COLO829 (cell line): ENCODE measurements around the gene RNASEH1.
"Not testable (repeated sequence)": the region's sequence is repeated elsewhere in the genome, so short reads cannot be mapped to it uniquely, and the experiment has no call there.

Experiments used
- DNase-seq: peaks from one replicate; pipeline ENCODE4 v3.0.0; 2012; ENCODE audit warnings: low spot score

RNASEH1 gene

DNA sequence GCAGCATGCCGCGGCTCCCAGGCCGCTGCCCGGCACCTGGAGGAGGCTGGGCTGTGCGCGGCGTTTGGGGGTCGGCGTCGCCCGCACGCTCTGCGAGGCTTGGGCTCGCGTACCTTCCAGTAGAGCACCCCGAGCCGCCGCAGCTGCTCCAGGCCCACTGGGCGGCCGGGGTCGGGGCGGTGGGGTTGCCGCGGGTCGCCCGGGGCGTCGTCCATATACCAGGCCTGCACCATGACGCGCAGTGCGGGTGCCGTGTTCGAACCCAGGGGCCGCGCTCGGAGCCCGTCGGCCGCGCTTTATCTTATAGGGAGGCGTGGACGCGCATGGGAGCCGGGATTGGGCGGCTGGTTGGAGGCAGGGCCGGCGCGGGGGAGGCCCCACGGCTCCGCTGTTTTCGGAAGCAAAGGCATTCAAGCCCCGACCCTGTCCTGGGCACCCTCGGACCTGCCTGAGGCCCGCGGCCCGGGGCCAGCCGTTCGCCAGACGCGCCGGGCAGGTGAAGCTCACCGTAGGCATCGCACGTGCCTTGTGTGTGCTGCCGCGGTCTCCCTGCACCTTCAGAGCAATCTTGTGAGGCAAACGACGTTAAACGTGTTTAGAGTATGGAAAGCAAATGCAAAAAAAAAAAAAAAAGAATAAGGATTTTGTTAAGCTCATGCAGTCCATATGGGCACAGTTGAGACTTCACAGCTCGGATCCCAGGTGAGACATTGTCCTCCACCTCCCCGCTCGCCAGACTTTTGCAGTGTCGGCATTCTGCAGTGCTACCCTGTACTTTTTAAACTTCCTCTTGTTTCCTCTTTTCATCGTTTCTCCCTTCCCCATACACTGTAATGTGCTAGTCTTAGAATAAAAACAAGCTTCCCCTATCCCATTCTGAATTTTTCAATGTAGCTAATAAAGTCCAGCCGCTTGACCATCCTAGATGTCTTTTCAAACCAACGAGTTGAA, 38.6 kb downstream of the RNASEH1 start, which contains the start of gene ADI1:
Gene ADI1, minus strand, starts transcription at position 277 of the 951 bp plus-strand sequence. Its CDS starts 44 bp downstream, at position 233.
- DNase-seq: peak; percentile 72

DNA sequence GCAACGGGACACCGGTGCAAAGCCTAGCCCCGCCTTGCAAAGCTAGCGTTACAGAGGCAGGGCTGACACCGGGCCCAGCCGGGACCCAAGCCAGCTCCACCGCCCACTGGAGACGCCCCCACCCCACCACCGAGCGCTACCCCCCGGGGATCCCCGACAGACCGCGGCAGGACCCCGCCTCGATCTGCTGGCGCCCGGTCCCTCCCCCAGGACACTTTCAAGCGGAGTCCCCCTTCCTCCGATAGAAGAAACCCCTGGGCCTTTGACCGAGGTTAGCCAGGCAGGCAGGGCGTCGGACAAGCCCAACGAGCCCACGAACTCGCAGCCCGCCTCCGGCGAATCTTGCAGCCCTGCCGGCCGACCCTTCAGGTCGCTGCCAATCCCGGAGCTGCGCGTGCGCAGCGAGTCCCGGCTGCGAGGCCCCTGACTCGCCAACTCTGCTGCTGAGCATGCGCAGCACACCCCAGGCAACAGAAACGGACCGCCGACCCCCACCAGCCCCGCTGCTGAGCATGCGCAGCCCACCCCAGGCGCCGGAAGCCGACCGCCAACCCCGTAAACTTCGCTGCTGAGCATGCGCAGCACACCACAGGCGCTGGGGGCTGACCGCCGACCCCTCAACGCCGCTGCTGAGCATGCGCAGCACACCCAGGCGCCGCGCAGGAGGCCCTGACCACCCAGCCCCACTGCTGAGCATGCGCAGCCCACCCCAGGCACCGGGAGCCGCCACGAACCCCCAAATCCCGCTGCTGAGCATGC, 39.5 kb downstream of the RNASEH1 start:
- peak; percentile 100 for DNase-seq

DNA sequence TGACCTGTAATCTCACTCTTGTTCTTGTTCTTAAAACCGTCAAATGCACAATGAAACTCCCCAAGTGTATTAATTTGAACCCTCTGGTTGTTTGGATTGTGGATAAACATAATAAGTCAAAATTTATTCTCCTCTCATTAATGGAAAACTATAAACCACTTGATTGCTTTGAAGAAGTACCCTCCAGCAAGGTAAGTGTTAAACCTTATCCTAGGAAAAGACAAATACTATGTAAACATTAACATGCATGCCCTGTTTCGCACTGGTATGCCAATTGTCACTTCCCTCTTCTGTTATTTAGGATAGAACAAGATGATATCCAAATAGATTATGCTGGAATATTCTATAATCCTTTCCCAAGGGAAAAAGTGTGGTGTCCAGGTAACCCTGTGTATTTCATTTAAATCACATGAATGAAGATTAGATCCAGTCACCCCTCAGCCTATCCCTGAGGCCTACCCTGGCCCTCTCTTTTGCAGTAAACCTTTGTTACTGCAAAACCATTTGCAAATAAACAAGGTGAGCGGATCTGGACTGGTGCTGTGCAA, 40.1 kb downstream of the RNASEH1 start:
- no peak for DNase-seq

DNA sequence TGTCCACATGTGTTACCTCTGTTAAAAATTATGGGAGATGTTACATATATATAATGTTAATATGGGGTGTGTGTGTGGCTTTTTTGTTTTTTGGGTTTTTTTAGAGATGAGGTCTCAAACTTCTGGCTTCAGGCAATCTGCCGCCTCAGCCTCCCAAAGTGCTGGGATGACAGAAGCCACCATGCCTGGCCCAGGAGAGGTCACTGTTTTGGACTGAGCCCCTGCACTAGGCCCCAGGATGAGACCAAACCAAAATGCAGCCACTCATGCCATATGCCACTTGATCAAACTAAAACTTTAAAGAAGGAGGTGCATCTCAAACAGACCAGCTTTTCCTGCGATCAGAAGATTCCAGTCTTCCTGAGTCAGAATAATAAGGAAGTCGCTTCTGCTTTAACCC, 41.3 kb downstream of the RNASEH1 start:
- DNase-seq: no peak

DNA sequence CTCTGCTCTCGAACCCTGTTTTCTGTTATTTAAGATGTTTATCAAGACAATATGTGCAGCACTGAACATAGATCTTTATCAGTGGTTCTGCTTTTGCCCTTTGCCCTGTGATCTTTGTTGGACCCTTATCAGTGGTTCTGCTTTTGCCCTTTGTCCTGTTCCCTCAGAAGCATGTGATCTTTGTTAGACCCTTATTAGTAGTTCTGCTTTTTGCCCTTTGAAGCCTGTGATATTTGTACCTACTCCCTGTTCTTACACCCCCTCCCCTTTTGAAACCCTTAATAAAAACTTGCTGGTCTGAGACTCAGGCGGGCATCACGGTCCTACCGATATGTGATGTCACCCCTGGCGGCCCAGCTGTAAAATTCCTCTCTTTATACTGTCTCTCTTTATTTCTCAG, 42.7 kb downstream of the RNASEH1 start:
- DNase-seq: not testable (repeated sequence)

DNA sequence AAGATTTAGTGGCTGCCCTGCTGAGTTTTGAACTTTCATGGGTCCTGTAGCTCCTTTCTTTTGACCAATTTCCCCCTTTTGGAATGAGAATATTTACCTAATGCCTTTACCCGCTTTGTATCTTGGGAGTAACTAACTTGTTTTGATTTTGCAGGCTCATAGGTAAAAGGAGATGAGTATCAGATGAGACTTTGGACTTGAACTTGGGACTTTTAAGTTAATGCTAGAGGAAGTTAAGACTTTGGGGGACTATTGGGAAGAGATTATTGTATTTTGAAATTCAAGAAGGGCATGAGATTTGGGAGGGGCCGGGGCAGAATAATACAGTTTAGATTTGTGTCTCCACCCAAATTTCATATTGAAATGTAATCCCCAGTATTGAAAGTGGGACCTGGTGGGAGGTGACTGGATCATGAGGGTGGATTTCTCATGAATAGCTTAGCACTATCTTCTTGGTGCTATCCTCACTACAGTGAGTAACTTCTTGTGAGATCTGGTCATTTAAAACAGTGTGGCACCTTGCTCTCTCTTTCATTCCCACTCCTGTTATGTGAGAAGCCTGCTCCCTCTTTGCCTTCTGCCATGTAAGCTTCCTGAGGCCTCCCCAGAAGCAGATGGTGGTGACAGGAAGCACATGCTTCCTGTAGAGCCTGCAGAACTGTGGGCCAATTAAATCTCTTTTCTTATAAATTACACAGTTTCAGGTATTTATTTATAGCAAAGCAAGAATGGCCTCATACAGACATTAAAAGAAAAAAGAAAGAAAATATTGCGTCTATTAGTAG, 44.9 kb downstream of the RNASEH1 start:
- DNase-seq: no peak

DNA sequence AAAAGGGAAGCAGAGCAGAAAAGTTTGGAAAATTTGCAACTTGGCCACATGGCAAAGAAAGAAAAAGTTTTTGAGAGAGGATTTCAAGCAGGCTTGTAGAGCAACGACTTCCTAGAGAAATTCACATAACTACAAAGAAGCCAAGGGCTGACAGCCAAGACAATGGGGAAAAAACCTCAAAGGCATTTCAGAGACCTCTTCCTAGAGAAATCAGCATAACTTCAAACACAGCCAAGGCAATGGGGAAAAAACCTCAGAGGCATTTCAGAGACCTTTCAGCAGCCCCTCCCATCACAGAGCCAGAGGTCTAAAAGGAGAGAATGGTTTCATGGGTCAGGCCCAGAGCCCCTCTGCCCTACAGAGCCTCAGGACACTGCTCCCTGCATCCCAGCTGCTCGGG, 46.0 kb downstream of the RNASEH1 start:
- no peak for DNase-seq

DNA sequence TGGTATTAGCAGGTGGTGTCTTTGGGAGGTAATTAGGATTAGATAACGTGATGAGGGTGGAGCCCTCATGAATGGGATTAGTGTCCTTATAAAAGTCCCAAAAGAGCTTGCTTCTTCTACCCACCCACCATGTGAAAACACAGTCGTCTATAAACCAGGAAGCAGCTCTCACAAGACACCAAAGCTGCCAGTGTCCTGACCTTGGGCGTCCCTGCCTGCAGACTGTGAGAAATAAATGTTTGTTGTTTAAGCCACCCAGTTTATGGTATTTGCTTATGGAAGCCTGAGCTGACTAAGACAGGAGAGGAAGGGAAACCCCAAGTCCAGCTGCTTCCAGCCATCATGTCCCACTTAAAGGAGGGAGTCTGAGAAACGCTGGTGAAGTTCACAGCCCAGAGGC, 52.4 kb downstream of the RNASEH1 start:
- no peak for DNase-seq

DNA sequence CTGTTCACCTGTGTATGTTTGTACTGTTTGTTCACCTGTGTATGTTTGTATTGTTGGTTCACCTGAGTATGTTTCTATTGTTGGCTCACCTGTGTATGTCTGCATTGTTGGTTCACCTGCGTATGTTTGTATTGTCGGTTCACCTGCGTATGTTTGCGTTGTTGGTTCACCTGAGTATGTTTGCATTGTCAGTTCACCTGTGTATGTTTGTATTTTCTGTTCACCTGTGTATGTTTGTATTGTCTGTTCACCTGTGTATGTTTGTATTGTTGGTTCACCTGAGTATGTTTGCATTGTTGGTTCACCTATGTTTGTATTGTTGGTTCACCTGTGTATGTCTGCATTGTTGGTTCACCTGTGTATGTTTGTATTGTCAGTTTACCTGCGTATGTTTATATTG, 53.4 kb downstream of the RNASEH1 start:
- no peak for DNase-seq

DNA sequence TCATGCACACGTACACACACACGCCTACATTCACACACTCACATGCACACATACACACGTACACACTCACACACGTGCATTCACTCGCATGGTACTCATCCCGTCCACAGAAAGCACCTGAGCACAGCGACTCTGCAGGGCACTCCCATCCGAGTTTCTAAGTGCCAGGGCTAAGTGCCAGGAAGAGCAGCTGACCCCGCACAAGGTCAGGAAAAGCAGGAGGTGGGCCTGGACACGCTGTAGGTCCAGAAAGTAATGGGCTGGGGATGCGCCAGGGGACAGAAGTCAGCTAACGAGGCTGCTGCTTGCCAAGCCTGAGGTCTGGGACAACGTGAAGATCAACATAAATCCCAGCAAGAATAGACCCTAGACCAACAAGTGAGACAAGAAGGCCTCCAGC, 54.6 kb downstream of the RNASEH1 start:
- DNase-seq: no peak

DNA sequence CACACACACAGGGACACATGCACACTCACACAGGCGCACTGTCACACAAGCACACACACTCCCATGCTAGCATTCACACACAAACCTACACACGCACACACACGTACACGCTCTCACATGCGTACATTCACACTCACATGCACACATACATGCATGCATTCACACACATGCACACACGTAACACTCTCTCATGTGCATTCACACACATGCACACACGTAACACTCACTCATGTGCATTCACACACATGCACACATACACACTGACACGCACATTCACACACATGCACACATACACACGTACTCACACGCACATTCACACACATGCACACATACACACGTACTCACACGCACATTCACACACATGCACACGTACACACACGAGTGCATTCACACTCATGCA, 55.1 kb downstream of the RNASEH1 start:
- DNase-seq: no peak

DNA sequence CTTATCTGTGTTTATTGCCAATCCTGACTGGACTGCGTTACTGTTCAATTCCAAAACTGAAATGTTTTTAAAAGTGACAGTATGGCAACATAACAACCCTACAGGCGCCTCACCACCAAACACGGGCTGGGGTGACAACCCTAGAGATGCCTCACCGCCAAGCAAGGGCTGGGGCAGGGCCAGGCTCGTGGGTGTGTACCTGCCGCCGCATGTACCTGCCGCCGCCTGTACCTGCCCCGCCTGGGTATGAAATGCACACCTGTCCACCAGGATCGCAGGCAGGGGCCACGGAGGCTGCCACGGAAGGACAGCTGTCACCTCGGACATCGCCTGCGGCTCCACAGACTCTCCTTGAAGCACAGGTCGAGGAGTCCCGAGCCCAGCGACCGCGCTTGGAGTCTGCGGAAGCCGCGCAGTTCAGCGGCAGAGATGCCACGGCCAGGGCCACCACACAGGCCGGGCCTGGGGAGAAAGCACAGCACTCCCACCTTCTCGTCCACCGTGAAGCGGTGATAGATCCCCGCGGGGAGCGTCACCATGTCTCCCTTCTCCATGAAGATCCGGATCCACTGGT, 57.7 kb downstream of the RNASEH1 start:
- no peak for DNase-seq

DNA sequence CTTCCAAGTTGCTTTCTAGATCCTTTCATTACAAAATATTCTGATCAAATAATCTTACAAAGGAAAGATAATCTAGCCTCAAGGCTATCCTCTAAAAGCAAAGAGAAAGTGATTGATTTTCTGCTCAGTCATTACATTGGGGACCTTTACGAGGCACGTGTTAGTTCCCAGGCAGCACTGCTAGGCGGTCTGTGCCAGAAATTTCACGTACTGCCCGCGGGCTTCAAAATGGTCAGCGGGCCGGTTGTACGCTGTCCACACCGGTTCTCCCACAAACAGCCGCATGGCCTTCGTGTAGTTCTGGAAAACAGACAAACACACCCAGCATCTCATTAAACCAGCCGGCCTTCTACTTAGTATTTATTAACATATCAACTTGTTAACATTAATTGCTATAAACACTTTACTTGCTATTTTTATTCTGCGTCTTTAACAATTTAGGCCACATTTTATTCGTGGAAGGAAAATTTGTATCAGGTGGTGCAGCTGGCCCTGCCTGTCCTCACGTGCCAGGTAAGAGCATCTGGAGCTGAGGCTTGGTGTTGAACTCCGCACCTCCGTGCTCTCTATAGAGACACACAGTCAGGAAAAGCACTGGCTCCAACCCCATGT, 59.2 kb downstream of the RNASEH1 start:
- no peak for DNase-seq

DNA sequence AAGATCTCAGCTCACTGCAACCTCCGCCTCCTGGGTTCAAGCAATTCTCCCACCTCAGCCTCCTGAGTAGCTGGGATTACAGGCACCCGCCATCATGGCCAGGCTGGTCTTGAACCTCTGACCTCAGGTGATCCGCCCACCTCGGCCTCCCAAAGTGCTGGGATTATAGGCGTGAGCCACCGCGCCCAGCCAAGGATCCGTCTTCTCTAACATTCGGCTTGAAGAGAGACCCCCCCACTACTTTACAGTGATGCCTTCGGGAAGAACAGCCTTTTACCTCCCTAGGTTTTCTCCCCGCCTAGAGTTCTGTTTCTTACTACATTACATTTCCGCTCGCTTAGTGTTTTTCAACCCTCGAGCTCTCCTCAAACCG, 61.4 kb downstream of the RNASEH1 start:
- DNase-seq: not testable (repeated sequence)
